Neural crest cell (in vitro differentiated cells): ENCODE results near the gene GNAS-AS1. TPM values are rescaled to one million over a fixed set of nuclear protein-coding genes. Genes with fewer than 3 reads are reported as not detected.

Experiments
- DNase-seq: peaks from one replicate; pipeline ENCODE4 v3.0.0; 2021; ENCODE audit warnings: low read depth, mixed read lengths, low spot score
- H3K27ac Mint-ChIP-seq: one replicate; pipeline ENCODE4 v1.8.0; 2021; ENCODE audit warnings: mild to moderate bottlenecking, mixed read lengths; ENCODE audit not compliant: unreplicated experiment
- H3K27me3 Mint-ChIP-seq: 2 replicates; pipeline ENCODE4 v1.8.0; 2021; ENCODE audit warnings: low read depth, mild to moderate bottlenecking, mixed read lengths
- H3K36me3 Mint-ChIP-seq: 2 replicates; pipeline ENCODE4 v1.8.0; 2021; ENCODE audit warnings: low read depth, mild to moderate bottlenecking, mixed read lengths
- H3K4me1 Mint-ChIP-seq: 2 replicates; pipeline ENCODE4 v1.8.0; 2021; ENCODE audit warnings: mixed read lengths
- H3K4me3 Mint-ChIP-seq: one replicate; pipeline ENCODE4 v1.8.0; 2021; ENCODE audit warnings: mild to moderate bottlenecking, mixed read lengths
- H3K9me3 Mint-ChIP-seq: 2 replicates; pipeline ENCODE4 v1.8.0; 2021; ENCODE audit warnings: mixed read lengths
- CTCF ChIP-seq: fragments of 200-600 bp; sonication (generic); conservative IDR thresholded peaks from 2 replicates; pipeline ENCODE4 v1.5.0; 2021; ENCODE audit warnings: antibody characterized with exemption, mild to moderate bottlenecking
- long read RNA-seq: library from polyadenylated mRNA; unstranded; transcript quantifications from one replicate; pipeline ENCODE4 v2.0.0, GENCODE V29; 2020
- total RNA-seq: library from RNA; stranded (reverse); gene quantifications from 2 replicates; pipeline ENCODE4 v1.2.1, GENCODE V29; 2021

The GNAS-AS1 gene
- total RNA-seq, result 3.8 and 6.3 TPM in 2 replicates
- long read RNA-seq, result 0 reads

- Mint-ChIP-seq H3K4me1 (peaks cover 29% of the 10 kb centered on the region), H3K27me3 (peaks cover 94% of the 10 kb centered on the region), H3K36me3 (peaks cover 6% of the 10 kb centered on the region), H3K4me3 (peak within 1 kb of the TSS; percentile 95), H3K9me3 (no peaks in the 10 kb centered on the region), H3K27ac (no peak within 1 kb of the TSS)
- TF ChIP-seq CTCF, result peak; percentile 15
- DNase-seq, result peak; percentile 81
Measured at GRCh38 chr20:58850693-58851174, at the start of gene GNAS-AS1. TSS of gene GNAS-AS1 (minus strand) at chr20:58850902.

- peaks cover 85% of the 10 kb centered on the region for H3K4me1 Mint-ChIP-seq
Measured at GRCh38 chr20:58900397-58900796, 49.7 kb upstream of the GNAS-AS1 start.

GRCh38 chr20:58899512-58899911, 48.8 kb upstream of the GNAS-AS1 start:
- peak overlapping the region; percentile 22 for H3K4me3 Mint-ChIP-seq
- H3K4me1 Mint-ChIP-seq, result peaks cover 87% of the 10 kb centered on the region
- no peak overlapping the region for H3K27ac Mint-ChIP-seq
- no peaks in the 10 kb centered on the region for H3K27me3 Mint-ChIP-seq
- TF ChIP-seq CTCF, result no peak
- DNase-seq, result no peak
- H3K36me3 Mint-ChIP-seq, result peaks cover 16% of the 10 kb centered on the region
- H3K9me3 Mint-ChIP-seq, result no peaks in the 10 kb centered on the region

More at GRCh38 chr20:58900397-58900796, 49.7 kb upstream of the GNAS-AS1 start:
- no peak for DNase-seq
- H3K9me3 Mint-ChIP-seq, result no peaks in the 10 kb centered on the region
- TF ChIP-seq CTCF, result no peak
- no peak overlapping the region for H3K4me3 Mint-ChIP-seq
- H3K27me3 Mint-ChIP-seq, result no peaks in the 10 kb centered on the region
- H3K27ac Mint-ChIP-seq, result no peak overlapping the region
- peaks cover 23% of the 10 kb centered on the region for H3K36me3 Mint-ChIP-seq

- H3K4me1 Mint-ChIP-seq, result peaks cover 88% of the 10 kb centered on the region
- no peak for DNase-seq
- no peak overlapping the region for H3K27ac Mint-ChIP-seq
- no peak for TF ChIP-seq CTCF
- peaks cover 16% of the 10 kb centered on the region for H3K36me3 Mint-ChIP-seq
- no peaks in the 10 kb centered on the region for H3K27me3 Mint-ChIP-seq
- peak overlapping the region; percentile 6 for H3K4me3 Mint-ChIP-seq
- H3K9me3 Mint-ChIP-seq, result no peaks in the 10 kb centered on the region
Measured at GRCh38 chr20:58898629-58899408, 48.1 kb upstream of the GNAS-AS1 start.

- Mint-ChIP-seq H3K4me3 (peak overlapping the region; percentile 56), H3K27me3 (peaks cover 7% of the 10 kb centered on the region), H3K9me3 (no peaks in the 10 kb centered on the region), H3K27ac (no peak overlapping the region), H3K4me1 (peaks cover 92% of the 10 kb centered on the region), H3K36me3 (peaks cover 15% of the 10 kb centered on the region)
- TF ChIP-seq CTCF, result no peak
- no peak for DNase-seq
Measured at GRCh38 chr20:58897488-58897887, 46.8 kb upstream of the GNAS-AS1 start.
